Activated CD4-positive, alpha-beta T cell treated with anti-CD3 and anti-CD28 coated beads, Interleukin-2, amount 50 U/mL, for 24 hours (primary cell): ENCODE measurements around the gene SPCS2.
A peak's percentile ranks its signal among the peaks of the same experiment; 100 is the strongest.
"Not testable (repeated sequence)": the region's sequence is repeated elsewhere in the genome, so short reads cannot be mapped to it uniquely, and the experiment has no call there.

ENCODE experiments used
- DNase-seq, 2 donors: peaks; one replicate each; pipeline ENCODE4 v3.0.0-alpha.2; 2020; ENCODE audit warnings: low read depth in 1 of 2, low spot score in 1 of 2

Gene SPCS2

DNA sequence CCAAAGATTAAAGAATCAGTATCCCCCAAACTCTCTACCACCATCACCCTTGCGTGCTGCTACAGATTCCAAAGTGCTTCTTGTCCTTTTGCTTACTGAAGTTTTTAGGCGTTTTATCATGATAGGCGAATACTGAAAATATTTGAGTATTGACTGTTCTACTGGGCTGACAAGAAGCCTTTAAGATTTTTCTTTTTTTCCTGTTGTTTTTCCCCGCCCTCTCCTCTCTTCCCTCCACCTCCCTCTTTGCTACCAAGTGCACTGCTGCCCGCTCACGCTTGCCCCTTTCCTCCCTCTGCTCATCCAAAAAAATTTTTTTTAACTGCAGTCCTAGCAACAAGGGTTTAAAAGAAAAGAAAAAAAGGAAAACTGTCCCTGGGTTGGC lies 679 bp downstream of the SPCS2 start:
- DNase-seq, result no peak

DNA sequence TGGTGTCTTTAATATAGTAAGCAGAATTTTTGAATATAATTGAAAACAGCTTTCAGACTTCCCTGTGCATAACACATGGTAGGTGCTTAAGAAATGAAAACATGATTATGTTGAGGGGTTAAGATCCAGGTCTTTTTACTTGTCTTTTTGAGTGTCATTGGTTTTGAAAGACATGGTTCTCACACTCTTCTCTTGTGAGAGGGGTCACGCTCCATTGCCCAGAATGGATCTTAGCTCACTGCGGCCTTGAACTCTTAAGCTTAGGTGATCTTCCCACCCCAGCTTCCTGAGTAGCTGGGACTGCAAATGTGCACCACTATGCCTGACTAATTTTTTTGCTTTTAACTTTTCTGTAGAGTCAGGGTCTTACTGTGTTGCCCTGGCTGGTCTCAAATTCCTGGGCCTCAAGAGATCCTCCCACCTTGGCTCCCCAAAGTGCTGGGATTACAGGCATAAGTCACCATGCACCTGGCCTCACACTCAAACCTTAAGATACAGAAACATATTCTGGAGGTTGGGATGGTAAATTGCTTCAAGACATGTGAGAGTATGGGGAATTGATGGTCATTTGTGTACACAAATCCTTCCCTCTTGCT lies 1.4 kb downstream of the SPCS2 start:
- DNase-seq, result no peak

DNA sequence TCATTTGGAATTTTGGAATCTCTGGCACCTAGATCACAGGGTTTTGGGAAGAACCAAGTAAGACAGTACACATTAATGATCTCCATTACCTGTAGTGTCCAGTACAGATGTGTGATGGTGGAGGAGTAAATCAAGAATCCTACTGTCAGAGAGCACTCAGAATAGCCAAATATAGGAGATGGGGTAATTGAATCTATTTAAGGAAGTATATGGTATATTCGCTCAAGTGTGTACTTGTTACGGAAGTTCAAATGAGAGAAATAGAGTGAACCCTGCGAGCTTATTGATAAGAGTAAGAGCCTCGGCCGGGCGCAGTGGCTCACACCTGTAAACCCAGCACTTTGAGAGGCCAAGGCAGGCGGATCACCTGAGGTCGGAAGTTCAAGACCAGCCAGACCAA lies 2.2 kb downstream of the SPCS2 start:
- no peak for DNase-seq

DNA sequence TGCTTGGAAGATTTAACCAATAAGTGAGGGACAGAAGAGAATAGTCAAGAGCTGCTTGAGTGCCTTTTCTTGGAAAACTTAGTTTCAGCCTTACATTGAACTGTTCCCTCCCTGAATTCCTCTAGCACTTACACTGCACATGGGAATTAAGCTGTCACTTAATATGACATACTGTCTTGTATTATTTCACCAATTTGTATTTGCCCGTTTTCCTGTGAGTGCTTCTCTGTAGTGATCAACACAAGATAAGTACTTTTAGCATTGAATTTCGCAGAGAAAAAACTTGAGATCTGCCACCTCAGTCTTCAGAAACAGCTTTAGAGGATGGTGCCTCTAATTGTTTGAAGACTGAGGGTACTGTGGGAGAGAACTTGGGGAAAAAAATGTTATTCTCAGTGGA lies 3.7 kb downstream of the SPCS2 start:
- no peak for DNase-seq

- no peak for DNase-seq
These were observed 4.4 kb downstream of the SPCS2 start for GRCh38 chr11:74953451-74953850.

GRCh38 chr11:74954199-74954598 lies 5.1 kb downstream of the SPCS2 start:
- no peak for DNase-seq

DNA sequence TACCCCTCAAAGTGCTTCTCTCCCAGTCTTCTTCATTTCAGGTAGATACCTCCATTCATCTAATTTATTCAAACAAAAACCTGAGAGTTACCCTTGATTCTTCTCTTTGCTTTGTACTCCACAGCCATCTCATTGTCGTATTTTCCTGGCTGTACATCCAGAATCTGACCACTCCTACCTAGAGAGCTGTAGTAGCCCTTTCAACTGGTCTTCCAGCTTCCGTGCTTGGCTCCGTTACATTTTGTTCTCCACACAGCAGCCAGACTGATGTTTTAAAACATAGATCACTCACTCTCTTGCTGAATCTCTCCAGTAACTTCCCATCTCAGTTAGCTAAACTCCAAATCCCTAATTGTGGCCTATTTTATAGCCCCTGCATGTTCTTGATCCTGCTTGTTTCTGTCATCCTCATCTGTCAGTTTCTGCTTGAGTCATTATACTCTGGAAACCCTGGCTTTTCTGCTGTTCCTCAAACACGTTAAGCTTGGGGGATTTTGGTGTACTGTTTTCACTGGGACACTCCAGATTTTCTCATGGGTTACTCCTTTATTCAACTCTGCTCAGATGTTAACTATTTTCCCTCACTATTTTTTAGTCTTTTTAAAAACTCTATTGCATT lies 7.4 kb downstream of the SPCS2 start:
- DNase-seq, result no peak

DNA sequence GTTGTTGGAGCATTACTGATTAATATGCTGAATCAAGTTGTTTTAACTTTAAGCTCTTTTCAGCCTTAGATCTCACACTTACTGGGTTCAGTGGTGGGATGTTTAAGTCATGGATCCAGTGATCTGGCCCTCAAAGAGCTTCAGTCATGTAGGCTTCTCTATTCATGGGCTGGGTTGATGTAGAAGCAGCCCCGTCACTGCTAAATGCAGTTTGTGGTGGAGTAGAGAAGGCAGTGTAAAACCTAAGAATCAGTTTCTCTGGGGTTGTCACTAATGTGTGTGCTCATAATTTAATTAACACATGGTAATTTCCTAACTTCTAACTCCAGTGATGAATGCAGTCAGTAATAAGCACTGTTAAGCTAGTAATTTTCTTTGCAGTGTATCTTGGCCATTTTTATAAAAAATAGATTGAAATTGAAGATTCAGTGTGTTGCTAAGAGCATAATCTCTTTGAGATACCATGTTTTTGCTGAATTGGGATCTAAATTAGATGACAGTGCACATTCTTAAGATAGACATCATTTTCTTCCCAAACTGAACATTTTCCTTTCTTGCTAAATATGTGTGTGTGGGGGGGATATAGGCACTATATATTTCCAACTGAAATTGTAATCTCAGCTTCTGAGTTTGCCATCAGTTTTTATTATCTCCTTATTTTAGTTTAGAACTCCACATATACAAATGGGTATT lies 9.0 kb downstream of the SPCS2 start:
- no peak for DNase-seq

GRCh38 chr11:74960128-74960527 lies 11.1 kb downstream of the SPCS2 start:
- not testable (repeated sequence) for DNase-seq

DNA sequence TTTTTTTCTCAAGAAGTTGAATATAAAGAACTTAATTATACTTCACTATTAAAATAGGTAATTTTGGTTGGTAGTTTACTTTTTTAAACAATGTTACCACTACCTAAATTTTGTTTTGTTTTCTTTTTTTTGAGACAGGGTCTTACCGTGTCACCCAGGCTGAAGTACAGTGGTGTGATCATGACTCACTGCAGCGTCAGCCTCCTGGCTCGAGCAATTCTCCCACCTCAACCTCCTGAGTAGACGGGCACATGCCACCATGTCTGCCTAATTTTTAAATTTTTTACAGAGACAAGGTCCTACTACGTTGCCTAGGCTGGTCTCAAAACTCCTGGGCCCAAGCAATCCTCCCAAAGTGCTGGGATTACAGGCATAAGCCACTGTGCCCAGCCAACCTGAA lies 17.6 kb downstream of the SPCS2 start:
- no peak for DNase-seq

- no peak for DNase-seq
These were observed 21.9 kb downstream of the SPCS2 start for GRCh38 chr11:74970852-74971395.

DNA sequence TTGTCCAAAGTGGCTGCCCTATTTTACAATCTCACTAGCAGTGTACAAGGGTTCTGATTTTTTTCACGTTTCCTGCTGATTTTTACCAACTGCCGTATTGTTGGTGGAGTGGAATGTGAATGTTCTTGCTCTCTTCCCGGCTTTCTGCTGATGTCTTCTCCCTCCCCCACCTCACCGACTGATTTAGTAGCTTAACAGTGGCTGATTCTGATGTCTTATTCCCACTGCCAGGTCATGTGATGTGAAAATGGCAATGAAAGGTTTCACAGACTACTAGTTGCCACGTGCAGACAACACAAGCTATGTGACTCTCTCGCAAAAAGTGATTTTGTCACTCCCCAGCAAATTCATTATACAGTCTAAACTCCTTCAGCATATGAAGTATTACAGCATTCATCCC lies 22.4 kb downstream of the SPCS2 start:
- no peak for DNase-seq

DNA sequence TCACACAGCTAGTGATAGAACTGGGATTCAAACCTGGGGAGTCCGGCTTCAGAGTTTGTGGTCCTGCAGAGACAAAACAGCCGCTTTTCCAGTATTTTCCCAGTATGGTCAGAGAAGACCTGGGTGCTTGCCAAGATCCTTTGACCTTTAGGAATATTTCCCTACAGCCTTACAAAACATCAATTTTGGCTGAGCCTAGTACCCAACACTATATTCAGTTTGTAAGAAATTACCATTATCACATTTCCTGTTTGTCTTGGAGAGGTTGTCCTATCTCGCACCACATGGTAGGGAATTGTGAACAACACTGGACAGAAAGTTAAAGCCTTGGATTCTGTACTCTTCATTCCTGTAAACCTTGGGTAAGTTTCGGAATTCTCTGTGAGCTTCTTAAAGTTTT lies 29.0 kb downstream of the SPCS2 start:
- no peak for DNase-seq

- DNase-seq, result no peak
These were observed 31.6 kb downstream of the SPCS2 start for GRCh38 chr11:74980634-74981033.

DNA sequence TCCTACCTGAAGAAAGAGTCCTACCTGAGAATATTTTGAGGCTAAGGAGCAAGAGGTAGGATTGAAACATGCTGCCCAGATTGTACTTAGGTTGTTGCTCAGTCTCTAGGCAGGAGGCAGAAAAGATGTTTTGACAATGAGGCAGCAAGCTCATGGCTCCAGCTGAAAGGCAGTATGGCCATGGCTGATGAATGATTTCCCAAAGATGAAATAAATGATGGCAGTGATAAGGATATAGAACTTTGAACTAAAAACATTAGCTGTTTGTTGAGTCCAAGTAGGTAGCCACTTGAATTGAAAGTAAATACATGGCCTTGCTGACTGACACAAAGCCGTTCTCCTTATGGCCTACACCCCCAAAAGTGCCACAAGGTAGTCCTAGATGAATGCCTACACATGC lies 32.8 kb downstream of the SPCS2 start:
- no peak for DNase-seq

GRCh38 chr11:74984070-74984469 lies 35.0 kb downstream of the SPCS2 start:
- DNase-seq, result no peak

DNA sequence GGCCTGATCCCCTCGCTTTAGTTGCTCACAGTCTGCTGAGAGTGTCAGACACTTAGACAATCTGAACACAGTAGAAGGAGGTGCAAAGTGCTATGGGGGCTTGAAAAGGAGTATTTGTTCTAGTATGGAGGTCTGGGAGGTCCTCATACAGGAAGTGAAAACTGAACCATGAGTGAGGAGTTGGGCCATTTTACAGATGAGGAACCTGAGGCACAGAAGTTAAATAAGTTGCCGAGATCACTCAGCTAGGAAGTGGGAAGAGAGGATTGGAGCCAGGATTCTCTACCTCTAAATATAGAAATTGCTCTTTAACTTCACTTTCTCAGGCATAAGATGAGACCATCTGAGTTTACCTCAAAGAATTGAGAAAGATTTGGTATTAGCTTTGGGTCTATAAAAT lies 35.7 kb downstream of the SPCS2 start:
- no peak for DNase-seq

DNA sequence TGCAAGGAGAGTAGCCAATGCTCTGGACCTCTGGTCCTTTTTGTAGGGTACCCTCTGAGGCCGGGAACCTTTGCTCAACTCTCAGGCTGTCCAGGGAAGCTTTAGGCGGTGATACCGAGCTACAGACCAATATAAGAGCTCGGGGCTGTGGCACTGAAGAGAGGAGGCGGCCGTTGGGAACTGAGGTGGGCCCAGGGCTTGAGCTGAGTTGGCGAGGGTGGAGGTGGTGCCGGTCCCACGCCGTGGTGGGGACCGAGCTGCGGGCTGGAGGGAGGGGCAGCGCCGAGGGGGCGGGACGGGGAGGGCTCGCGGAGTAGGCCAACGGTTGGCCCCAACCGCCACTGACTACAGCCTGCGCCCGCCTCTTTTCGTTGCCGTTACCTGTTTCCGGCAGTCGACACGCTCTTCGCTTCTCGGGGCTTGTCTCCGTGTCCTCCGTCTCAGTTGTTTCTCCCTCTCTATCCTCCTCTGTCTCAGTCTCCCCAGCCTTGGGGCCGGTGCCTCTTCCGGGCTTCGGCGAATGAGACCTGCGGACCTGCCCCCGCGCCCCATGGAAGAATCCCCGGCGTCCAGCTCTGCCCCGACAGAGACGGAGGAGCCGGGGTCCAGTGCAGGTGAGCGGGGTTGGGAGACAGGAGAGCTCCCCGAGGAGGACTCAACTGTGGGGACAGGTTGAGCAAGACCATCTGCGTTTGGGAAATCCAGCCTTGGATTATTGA lies 39.6 kb downstream of the SPCS2 start, which contains the start of gene NEU3:
NEU3 (plus strand) TSS at position 393 of the 719 bp plus-strand sequence; CDS start at position 521, 128 bp downstream.
- DNase-seq, result peak; percentile 65 to 75

DNA sequence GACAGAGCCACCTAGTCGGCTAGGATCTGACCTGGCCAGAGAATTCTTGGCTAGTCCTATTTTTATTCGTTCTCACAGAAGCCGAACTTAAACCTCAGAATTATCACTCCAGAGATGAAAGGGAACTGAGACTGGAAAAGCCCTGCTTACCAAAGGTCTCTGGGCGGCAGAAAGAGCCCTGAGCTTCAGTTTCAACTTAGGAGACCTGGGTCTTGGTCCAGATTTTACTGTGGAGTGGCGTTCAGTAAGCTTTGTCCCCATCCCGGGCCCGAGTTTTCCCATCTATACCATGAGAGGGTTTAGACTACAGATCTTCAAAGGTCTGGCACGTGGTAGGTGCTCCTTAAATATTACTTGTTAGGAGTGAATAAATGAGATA lies 40.2 kb downstream of the SPCS2 start:
- DNase-seq, result no peak

GRCh38 chr11:74990150-74990549 lies 41.1 kb downstream of the SPCS2 start:
- not testable (repeated sequence) for DNase-seq

- no peak for DNase-seq
These were observed 41.9 kb downstream of the SPCS2 start for GRCh38 chr11:74990941-74991340.

DNA sequence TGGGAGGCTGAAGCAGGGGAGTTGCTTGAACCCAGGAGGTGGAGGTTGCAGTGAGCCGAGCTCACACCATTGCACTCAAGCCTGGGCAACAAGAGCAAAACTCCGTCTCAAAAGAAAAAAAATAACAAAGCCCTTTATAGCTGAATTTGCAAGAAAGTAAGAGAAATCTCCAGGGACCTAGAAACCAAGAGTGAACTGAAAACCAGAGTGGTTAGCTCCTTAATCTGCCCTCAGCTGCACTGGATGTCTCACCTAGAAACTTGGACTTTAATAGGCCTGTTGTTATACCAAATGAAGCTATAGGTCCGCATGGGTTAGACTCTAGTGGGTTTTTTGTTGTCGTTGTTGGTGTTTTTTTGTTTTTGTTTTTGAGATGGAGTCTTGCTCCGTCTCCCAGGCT lies 43.8 kb downstream of the SPCS2 start:
- DNase-seq, result no peak
